Small intestine (tissue), 7 donors: ENCODE measurements around the gene FUS. TPM values are rescaled to one million over a fixed set of nuclear protein-coding genes. Genes with fewer than 3 reads are reported as not detected.
"Not testable (repeated sequence)": the region's sequence is repeated elsewhere in the genome, so short reads cannot be mapped to it uniquely, and the experiment has no call there.

ENCODE experiments used
- DNase-seq, 2 donors: peaks; one replicate each; pipeline versions ENCODE4 v3.0.0 to v3.0.0-alpha.2; 2013
- FAIRE-seq: peaks from 2 replicates; lab custom pipeline; 2012; peaks lifted over from hg19 to GRCh38; lab: Jason Lieb, UNC
- H3K27ac ChIP-seq, 3 donors: one replicate each; pipeline ENCODE4 v1.5.1; 2013; ENCODE audit warnings: low read length in 2 of 3, mild to moderate bottlenecking in 2 of 3, control low read depth in 1 of 3, inconsistent platforms in 1 of 3, low read depth in 1 of 3, moderate library complexity in 1 of 3
- H3K27me3 ChIP-seq, 3 donors: one replicate each; pipeline ENCODE4 v1.6.1; 2013; ENCODE audit warnings: low read length in 3 of 3, inconsistent platforms in 1 of 3; ENCODE audit not compliant: control insufficient read depth in 3 of 3, insufficient read depth in 3 of 3
- H3K36me3 ChIP-seq, 3 donors: one replicate each; pipeline ENCODE4 v1.6.1; 2013; ENCODE audit warnings: low read length in 3 of 3, inconsistent platforms in 1 of 3, low read depth in 1 of 3, mild to moderate bottlenecking in 1 of 3, moderate library complexity in 1 of 3; ENCODE audit not compliant: control insufficient read depth in 3 of 3, insufficient read depth in 2 of 3
- H3K4me1 ChIP-seq, 3 donors: one replicate each; pipeline ENCODE4 v1.6.1; 2013; ENCODE audit warnings: low read length in 2 of 3, inconsistent platforms in 1 of 3, low read depth in 1 of 3, mild to moderate bottlenecking in 1 of 3, moderate library complexity in 1 of 3; ENCODE audit not compliant: control insufficient read depth in 3 of 3, insufficient read depth in 2 of 3
- H3K4me3 ChIP-seq, 3 donors: one replicate each; pipeline ENCODE4 v1.5.1; 2013; ENCODE audit warnings: low read length in 3 of 3, control low read depth in 1 of 3, inconsistent platforms in 1 of 3, low read depth in 1 of 3, mild to moderate bottlenecking in 1 of 3, moderate library complexity in 1 of 3
- H3K9me3 ChIP-seq, 2 donors: one replicate each; pipeline ENCODE4 v1.6.1; 2013; ENCODE audit warnings: low read depth in 1 of 2, low read length in 1 of 2; ENCODE audit not compliant: control insufficient read depth in 2 of 2, insufficient read depth in 1 of 2
- WGBS, 3 donors: extraction: QIAGEN DNeasy Blood & Tissue Kit; methylation state at CpG; one replicate each; pipeline ENCODE4 v1.1.7; 2013; 5-methylcytosine and 5-hydroxymethylcytosine counted together
- polyA plus RNA-seq, 4 donors: library from polyadenylated mRNA; stranded (reverse) in 3 of 4; unstranded in 1 of 4; fragments of 200-250 nt in 3 of 4; fragments of 120-200 nt in 1 of 4; gene quantifications; one replicate each; pipeline versions ENCODE4 v1.2.1 to v1.2.3, GENCODE V29; 2013
- donor health status: healthy with polysubstance abuse.
- donor health status: control.
- donor health status: control.
- donor health status: Bipolar disorder and iron deficiency.
- donor health status: healthy.

FUS gene
- polyA plus RNA-seq, 4 donors, result 147 to 415 (median 209) TPM

- H3K36me3 ChIP-seq, result peaks cover 40 to 70% (median 53%) of the 10 kb centered on the region in 3 donors
Measured at GRCh38 chr16:31191697-31192428, 11.9 kb downstream of the FUS start.

DNA sequence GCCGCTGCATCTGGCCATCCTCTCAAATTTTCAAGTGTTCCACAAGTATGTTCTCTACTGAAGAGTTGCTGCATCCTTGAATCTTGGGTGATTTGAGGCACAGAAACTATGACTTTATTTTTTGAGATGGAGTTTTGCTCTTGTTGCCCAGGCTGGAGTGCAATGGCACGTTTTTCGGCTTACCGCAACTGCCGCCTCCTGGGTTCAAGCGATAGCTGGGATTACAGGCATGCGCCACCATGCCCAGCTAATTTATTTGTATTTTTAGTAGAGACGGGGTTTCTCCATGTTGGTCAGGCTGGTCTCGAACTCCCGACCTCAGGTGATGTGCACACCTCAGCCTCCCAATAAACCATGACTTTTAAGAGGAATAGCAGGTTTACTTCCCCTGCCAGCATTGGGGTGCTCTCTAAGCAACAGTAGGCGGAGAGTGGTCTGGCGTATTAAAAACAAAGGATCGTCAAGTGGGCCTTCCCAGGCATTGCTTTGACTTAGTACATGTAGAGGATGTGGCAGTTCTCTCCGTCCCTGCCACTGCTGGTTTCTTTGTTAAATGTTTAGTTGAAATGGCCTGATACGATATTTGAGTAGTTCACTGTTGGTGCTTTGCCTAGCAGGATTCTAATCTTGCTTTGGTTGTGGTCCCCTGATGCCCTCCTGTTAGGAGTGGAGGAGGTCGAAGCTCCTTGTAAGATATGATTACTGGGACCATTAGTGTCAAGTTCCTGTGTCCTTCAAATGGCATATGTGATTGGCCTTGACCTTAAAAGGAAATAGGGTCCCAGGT lies 13.1 kb downstream of the FUS start:
- no peak overlapping the region for H3K27ac ChIP-seq
- 90 to 93% (median 91%) methylated on average over 16 of the region's 16 CpGs for whole genome bisulfite sequencing, 3 donors
- FAIRE-seq (no peak), DNase-seq (no peak)
- no peaks in the 10 kb centered on the region for H3K4me1 ChIP-seq
- H3K36me3 ChIP-seq, result peaks cover 35 to 69% (median 44%) of the 10 kb centered on the region in 3 donors
- H3K27me3 ChIP-seq, result no peaks in the 10 kb centered on the region
- H3K9me3 ChIP-seq, result no peaks in the 10 kb centered on the region
- no peak overlapping the region for H3K4me3 ChIP-seq

More at GRCh38 chr16:31191697-31192428, 11.9 kb downstream of the FUS start:
- WGBS, 3 donors, result 83 to 87% (median 85%) methylated on average over 5 of the region's 5 CpGs
- Histone ChIP-seq H3K4me1 (no peaks in the 10 kb centered on the region), H3K27ac (no peak overlapping the region), H3K27me3 (no peaks in the 10 kb centered on the region), H3K9me3 (no peaks in the 10 kb centered on the region), H3K4me3 (no peak overlapping the region)
- FAIRE-seq (no peak), DNase-seq (no peak)

GRCh38 chr16:31193874-31194273 lies 13.9 kb downstream of the FUS start:
- no peaks in the 10 kb centered on the region for H3K27me3 ChIP-seq
- no peaks in the 10 kb centered on the region for H3K9me3 ChIP-seq
- H3K4me3 ChIP-seq, result no peak overlapping the region
- H3K4me1 ChIP-seq, result no peaks in the 10 kb centered on the region
- DNase-seq (no peak), FAIRE-seq (no peak)
- peaks cover 30 to 72% (median 42%) of the 10 kb centered on the region in 3 donors for H3K36me3 ChIP-seq
- WGBS, 3 donors, result 83 to 94% (median 89%) methylated on average over 2 of the region's 2 CpGs
- H3K27ac ChIP-seq, result no peak overlapping the region

- Histone ChIP-seq H3K4me1 (peaks cover 0 to 2% (median 0%) of the 10 kb centered on the region in 3 donors), H3K9me3 (no peaks in the 10 kb centered on the region), H3K27me3 (no peaks in the 10 kb centered on the region), H3K27ac (no peak overlapping the region), H3K36me3 (peaks cover 27 to 72% (median 36%) of the 10 kb centered on the region in 3 donors), H3K4me3 (no peak overlapping the region)
- no peak for DNase-seq
- FAIRE-seq, result no peak
- 77 to 82% (median 80%) methylated on average over 7 of the region's 7 CpGs for WGBS, 3 donors
Measured at GRCh38 chr16:31194898-31195297, 15.0 kb downstream of the FUS start.

- DNase-seq, H3K4me3 ChIP-seq, H3K9me3 ChIP-seq, FAIRE-seq, H3K4me1 ChIP-seq, H3K27ac ChIP-seq, H3K27me3 ChIP-seq: not testable (repeated sequence)
- WGBS, 3 donors, result 93 to 96% (median 95%) methylated on average over 11 of the region's 11 CpGs
- H3K36me3 ChIP-seq, result peaks cover 22 to 67% (median 26%) of the 10 kb centered on the region in 3 donors
Measured at GRCh38 chr16:31195861-31196260, 15.9 kb downstream of the FUS start.

GRCh38 chr16:31196324-31197088 lies 16.6 kb downstream of the FUS start:
- Histone ChIP-seq H3K36me3 (peaks cover 17 to 64% (median 20%) of the 10 kb centered on the region in 3 donors), H3K4me1 (peaks cover 0 to 10% (median 4%) of the 10 kb centered on the region in 3 donors), H3K4me3 (no peak overlapping the region), H3K27ac (no peak overlapping the region), H3K27me3 (no peaks in the 10 kb centered on the region), H3K9me3 (no peaks in the 10 kb centered on the region)
- DNase-seq, result no peak
- WGBS, 3 donors, result 84 to 90% (median 87%) methylated on average over 17 of the region's 17 CpGs
- FAIRE-seq, result no peak

- Histone ChIP-seq H3K9me3 (no peaks in the 10 kb centered on the region), H3K27me3 (no peaks in the 10 kb centered on the region), H3K27ac (no peak overlapping the region), H3K4me1 (peaks cover 0 to 16% (median 4%) of the 10 kb centered on the region in 3 donors), H3K36me3 (peaks cover 6 to 51% (median 7%) of the 10 kb centered on the region in 3 donors), H3K4me3 (no peak overlapping the region)
- FAIRE-seq (no peak), DNase-seq (no peak)
- 60 to 64% (median 64%) methylated on average over 7 of the region's 7 CpGs for WGBS, 3 donors
Measured at GRCh38 chr16:31198207-31198882, 18.4 kb downstream of the FUS start.
